GM21737 (cell line): ENCODE results near the gene CASQ2.

Source experiments
- ATAC-seq: cut with Tn5 transposase; IDR thresholded peaks from one replicate; pipeline ENCODE4 v1.9.1; 2021; ENCODE audit warnings: mild to moderate bottlenecking, moderate library complexity; ENCODE audit not compliant: unreplicated experiment

CASQ2 gene

DNA sequence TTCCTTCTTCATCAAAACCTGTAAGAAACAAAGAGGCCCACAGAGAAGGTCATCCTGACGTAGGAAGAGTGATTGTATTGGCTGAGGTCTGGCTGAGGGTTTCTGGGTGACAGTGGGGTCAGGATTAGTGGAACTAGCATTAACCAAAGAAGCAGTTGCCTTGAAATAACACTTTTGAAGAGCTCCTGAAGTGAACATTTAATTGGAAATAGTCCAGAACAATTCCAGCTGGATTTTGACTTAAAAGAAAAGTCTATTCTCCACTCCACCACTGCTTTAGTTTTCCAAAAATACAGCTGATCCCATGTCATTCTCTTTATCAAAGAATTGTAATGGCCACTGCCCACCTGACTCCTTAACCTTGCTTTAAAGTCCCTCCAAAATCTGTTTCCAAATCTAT lies 27.7 kb downstream of the CASQ2 start:
- ATAC-seq = no peak

DNA sequence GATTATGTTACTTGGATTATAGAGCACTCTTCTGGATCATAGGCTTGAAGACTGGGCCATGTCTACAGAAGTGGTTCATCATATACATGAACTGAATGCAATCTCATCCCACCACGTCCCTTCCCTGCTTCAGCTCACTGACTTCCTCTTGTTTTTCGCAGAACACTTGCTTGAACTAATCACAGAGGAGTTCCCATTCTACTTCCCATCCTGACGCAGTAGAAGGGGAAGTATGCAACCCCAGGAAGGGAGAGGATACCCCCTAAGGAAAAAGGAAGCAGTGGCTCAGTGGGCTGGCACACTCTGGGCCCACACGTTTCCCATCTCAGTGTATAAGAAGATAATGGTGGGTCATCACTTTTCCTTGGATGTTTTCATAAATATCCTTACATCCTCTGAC lies 36.2 kb downstream of the CASQ2 start:
- no peak for ATAC-seq

DNA sequence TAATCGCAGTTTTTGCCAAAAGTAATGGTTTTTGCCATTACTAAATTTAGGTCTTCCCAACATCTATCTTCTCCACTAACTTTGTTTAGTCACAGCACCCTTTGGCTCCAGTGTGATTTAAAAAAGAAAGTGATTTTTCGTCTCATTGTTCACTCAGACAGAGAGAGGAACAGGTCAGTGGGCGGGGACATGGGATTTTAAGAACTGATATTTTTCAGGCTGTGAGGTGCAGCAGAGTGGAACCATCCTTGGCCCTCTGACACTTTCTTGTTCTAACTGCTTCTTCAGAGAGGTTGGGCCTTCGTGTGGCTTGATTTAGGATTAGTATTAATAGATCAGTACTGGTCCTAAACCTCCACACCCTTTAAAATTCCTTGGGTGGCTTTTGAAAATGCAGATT lies 38.8 kb downstream of the CASQ2 start:
- ATAC-seq = peak; percentile 98

DNA sequence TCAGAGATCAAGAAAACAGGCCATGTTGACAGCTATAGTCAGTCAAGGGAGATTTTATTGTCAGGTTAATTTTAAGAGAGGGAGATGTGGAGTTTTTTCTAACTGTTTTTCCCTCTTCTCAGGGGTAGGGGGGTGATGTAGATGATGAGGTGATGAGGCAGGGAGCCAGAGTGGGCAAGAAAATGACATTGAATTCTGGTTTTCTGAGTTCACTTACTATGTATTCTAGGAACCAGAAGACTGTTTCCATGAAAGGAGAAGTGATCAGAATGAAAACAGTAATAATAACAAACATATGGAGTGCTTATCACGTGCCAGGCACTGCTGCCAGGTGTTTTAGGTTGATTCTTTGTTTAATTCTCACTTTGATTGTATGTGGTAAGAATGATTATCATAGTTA lies 40.2 kb downstream of the CASQ2 start:
- no peak for ATAC-seq

- no peak for ATAC-seq
Measured at GRCh38 chr1:115727706-115728249, 40.7 kb downstream of the CASQ2 start.

- ATAC-seq = no peak
Measured at GRCh38 chr1:115726570-115726969, 41.9 kb downstream of the CASQ2 start.

- ATAC-seq = no peak
Measured at GRCh38 chr1:115726161-115726560, 42.4 kb downstream of the CASQ2 start.

DNA sequence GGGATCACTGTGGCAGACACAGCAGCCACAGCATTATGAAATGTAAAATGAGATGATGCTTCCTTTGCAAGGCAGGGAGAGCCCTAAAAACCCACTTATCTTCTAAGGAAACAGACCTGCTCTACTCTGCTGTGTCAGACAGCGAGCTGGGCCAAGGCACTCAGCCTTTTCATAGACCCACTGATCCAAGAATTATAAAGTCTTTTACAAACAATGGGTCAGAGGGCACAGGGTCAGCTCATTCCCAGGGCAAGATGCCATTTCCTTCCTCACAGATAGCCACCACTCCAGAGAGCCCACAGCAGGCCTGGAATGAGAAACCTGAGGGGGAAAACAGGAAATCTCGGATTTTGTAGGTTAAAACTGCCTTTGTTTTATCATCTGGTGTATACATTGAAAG lies 42.9 kb downstream of the CASQ2 start:
- ATAC-seq = no peak

DNA sequence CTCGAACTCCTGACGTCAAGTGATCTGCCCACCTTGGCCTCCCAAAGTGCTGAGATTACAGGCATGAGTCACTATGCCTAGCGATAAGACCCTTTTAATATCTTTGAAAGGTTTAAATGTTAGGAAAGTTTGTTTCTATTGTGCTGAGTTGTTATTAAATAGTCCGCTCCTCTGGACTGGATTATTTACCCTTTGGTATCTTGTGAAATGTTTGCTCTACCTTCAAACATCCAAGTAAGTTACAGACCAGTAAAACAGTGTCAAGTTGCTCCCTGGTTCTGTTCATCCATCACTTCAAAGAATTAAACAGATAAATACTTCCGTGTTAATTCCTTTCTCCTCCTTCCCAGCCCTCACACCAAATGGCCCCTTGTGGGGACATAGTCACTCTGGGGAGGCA lies 44.8 kb downstream of the CASQ2 start:
- no peak for ATAC-seq

- ATAC-seq = no peak
Measured at GRCh38 chr1:115722221-115722620, 46.3 kb downstream of the CASQ2 start.

DNA sequence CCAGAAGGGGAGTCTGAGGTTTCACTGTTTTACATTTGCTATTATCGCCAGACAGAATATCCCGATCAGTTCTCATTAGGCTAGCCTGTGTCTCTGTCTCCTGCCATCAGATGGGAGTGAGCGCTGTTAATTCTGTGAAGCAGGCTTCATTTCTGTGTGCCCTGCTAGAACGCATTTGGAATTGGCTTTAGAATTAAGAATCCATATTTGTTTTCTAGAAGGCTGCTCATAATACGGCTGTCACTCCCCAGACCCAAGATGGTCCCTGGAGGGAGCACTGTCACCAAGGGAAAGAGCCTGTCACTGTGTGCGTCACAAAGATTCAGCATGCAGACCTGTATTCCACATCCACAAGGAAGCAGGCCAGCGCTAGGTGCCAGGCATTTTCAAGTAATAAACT lies 49.2 kb downstream of the CASQ2 start:
- no peak for ATAC-seq

- no peak for ATAC-seq
Measured at GRCh38 chr1:115718011-115718754, 50.3 kb downstream of the CASQ2 start.

GRCh38 chr1:115717541-115717940 lies 51.0 kb downstream of the CASQ2 start:
- ATAC-seq = no peak

GRCh38 chr1:115714572-115715141 lies 53.9 kb downstream of the CASQ2 start:
- no peak for ATAC-seq

DNA sequence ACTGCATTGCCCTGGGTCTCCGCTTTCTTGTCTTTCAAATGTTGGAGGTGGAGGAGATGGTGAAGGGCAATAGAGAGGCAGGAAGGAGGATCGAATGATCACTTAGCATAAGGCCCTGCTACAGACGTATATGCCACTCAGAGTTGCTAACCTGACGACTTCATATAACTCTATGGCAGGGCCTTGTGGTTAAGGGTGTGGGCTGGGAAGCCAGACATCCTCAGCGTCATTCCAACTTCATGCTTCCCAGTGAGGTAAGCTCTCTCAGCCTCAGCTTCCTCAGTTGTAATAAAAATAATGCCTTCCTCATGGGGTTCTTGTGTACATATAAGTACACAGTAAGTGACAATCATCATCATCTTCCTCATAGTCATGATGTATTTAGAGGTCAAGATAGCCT lies 54.6 kb downstream of the CASQ2 start:
- ATAC-seq = no peak

- no peak for ATAC-seq
Measured at GRCh38 chr1:115712911-115713609, 55.5 kb downstream of the CASQ2 start.

DNA sequence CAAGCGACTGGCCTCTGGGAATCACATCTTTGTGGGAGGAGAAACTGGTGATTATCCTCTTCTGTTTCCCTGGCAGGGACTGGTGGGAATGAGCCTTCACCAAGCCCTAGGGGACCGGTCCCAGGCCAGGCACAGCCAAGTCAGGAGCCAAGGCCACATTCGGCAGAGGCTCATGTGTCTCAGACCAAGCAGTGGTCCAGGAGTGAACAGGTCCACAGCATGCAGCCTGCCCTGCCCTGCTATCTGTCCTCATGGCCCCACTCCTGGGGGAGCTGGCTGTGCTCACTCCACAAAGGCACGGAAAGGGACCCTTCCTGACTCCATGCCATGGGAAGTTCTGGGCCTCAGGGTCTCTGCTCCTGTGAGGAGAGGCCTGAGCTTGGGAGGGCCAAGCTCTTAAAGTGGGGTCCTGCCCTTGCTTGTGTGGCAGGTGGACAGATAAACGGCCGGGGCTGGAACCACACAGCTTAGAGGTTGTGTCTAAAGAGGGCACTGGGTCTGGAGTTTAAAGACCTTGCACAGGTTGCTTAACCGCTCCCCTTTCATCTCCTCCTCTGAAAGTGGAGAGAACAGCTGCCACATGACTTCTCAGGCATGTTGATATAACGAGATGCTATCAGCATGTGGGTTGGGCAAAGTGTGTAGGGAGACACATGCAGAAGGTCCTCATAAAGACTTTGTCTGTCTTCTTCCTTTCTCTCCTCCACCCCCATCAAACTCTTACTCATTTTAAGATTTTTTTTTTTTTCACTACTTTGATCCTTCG lies 57.5 kb downstream of the CASQ2 start:
- no peak for ATAC-seq

- no peak for ATAC-seq
Measured at GRCh38 chr1:115706587-115707425, 61.7 kb downstream of the CASQ2 start.

- ATAC-seq = no peak
Measured at GRCh38 chr1:115705963-115706362, 62.6 kb downstream of the CASQ2 start.
